Vagina (tissue), 2 donors: Measurements from ENCODE around the gene RGS2.

Experiments
- CTCF ChIP-seq, 3 experiments: fragments of 450-650 bp in 2 of 3; fragments of 200-600 bp in 1 of 3; sonication (generic) in 1 of 3; IDR thresholded peaks; one replicate each; pipeline ENCODE4 v1.5.1; 2017 to 2019; ENCODE audit warnings: antibody characterized with exemption in 3 of 3, mild to moderate bottlenecking in 2 of 3, moderate library complexity in 2 of 3
- POLR2A ChIP-seq, 2 donors: fragments of 450-650 bp; IDR thresholded peaks; one replicate each; pipeline ENCODE4 v1.6.1; 2017; ENCODE audit warnings: antibody characterized with exemption in 2 of 2, mild to moderate bottlenecking in 2 of 2, moderate library complexity in 2 of 2

- TF ChIP-seq POLR2A (IDR thresholded peaks at IDR 0.05) (no peak), CTCF (IDR thresholded peaks at IDR 0.05) (no peak)
Observed at GRCh38 chr1:192844360-192844759, 35.5 kb downstream of the RGS2 start.
